Activated CD4-positive, CD25-positive, alpha-beta regulatory T cell treated with anti-CD3 and anti-CD28 coated beads, Interleukin-2, amount 50 U/mL, for 72 hours (primary cell): ENCODE data around the gene ERBIN.
"Not testable (repeated sequence)": the region's sequence is repeated elsewhere in the genome, so short reads cannot be mapped to it uniquely, and the experiment has no call there.

Experiments
- DNase-seq: peaks from one replicate; pipeline ENCODE4 v3.0.0; 2021

ERBIN gene

DNA sequence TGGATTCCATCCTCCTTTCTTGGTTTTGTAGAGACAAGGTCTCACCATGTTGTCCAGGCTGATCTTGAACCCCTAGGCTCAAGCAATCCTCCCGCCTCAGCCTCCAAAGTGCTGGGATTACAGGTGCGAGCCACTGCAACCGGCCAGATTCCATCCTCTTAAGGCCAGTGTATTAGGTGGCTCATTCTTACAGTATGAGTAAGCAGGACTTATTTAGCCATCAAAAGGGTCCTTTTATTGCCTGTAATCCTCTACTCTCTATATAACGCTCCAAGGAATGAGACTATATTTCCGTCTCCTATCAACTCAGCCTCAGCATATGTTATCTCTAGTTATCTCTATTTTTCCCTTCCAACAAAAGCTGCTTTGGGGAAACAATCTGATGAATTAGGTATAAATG is 3.0 kb upstream of the ERBIN start:
- DNase-seq: no peak

DNA sequence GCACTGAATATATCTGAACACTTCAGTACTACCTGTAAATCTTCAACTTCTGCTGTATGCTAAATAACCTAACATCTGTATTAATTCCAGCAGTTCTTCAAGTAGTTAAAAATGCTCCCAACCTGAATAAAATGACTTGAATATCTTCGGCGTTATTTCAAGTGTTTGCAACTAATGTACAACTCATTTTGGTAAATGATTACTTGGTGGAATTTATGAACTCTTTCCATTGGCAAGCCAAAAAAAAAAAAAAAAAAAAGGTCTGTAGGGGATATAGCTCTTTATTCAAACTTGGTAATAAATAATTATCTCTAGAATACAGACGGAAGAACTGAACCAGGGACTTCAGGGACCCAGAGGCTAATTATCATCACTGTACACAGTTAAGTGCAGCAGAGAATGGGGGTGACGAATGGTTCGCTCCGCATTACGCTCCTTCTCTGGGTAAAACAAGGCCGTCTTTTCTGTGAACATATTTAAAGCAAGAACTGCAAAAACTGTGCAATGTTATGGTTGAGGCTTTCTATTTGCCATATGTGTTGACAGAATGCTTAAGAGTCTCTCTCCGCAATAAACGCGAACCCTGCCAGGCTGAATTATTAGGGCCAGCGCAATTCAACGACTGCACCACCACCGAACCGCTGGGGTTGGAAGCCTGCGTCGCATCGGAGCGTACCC is 1.9 kb upstream of the ERBIN start:
- no peak for DNase-seq

DNA sequence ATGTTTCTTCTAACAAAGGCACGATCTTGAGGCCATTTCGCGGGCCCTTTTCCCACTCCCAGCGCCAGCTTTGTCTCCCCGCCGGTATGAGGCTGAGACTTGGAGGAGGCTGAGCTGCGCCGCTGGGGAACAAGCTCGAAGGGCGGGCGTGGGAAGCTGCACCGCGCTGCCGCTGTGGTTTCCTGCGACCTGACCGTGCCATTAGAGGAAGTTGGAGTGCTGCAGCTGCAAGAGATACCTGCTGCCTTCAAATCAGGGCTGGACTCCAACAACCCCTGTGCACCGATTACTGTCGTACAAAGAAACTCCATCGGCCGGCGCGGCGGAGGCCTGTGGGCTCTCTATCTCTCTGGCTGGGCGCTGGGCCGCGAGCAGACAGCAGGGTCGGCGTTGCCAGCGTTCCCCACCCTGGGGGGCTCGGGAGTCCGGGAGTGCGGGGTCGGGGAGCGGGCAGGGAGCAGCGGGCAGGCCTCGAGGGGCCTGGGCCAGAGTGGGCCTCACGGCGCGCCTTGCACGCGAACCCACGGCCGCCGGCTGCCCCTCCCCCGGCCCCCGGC is 1.3 kb upstream of the ERBIN start:
- peak; percentile 67 for DNase-seq

DNA sequence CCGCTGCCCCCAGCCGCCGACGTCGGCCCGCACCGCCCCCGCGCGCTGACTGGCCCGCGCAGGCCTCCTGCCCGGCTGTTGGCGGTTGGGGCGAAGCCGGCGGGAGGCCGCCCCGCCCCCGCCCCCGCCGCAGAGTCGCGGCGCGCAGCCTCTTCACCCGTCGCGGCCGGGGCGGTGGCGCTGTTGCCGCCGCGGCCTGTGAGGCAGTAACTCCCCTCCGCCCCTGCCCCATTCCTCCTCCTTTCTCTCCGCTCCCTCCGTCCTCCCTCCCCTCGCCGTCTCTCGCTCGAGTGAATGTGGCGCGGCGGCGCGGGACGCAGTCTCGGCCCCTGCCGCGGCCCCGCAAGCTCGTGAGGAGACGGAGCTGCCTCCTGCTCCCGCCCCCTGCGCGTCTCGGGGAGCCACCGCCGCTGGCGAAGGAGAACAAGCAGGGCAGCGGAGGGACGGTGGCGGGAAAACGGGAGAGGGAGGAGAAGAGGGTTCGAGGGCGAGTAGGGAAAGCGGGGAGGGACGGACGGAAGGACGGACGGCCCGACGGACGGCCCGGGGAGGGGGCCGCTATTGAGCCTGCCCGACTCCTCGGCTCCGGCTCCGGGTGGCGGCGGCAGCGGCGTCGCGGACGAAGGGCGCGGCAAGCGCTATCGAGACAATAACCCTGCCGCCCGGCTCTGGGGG is 637 bp upstream of the ERBIN start:
- DNase-seq: peak; percentile 79

DNA sequence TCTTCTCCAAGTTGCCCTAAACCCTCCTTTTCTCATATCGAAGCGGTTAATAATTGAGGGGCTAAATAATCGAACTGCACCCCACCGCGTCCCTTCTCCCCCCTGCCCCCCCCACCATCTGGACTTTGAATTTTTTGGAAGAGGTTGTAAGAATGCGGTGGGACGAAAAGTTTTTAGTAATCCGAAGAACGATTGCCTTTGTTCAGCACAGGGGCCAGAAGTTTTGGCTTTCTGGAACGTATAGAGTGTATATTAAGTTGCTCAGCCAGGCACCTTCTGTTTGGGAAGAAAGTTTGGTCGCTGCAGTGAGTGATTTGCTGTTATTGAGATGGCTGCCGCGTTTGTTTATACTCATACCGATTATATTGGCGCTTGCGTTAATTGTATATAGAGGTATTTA is 518 bp downstream of the ERBIN start:
- DNase-seq: no peak

DNA sequence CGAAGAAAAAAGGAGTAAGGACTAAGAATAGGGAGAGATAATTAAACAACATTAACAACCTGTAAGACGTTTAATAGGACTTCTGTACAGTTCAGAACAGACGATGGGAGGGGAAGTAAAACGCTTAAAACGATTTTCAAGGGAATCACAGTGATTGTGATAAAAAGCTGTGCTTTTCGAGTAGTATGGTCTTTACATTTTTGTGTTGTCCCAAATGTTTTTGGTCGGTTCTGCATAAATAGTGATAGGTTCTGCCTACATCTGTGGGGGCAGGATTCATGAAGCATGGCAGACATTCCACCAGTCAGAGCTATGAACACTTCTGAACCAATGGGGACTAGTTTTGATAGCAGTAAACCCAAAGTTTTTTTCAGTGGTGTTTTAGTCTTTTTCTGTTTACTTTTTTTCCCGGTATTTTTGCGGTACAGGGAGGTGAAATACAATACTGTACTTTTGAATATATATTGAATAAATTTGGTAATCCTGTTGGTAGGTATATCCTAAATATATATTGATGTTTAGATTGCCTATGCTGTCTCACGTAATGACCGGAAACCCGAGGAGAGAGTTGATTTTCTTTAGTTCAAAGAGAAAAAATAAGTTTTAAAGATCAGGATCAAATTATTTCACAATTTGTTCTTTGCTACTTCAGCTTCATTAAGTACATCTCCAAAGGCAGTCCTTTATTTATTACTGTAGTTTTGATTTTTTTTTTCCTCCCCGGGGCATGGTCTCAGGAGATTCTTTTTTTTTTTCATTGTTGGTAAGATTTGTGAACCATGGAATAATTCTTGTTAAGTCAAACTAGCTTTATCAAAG is 1.3 kb downstream of the ERBIN start:
- no peak for DNase-seq

DNA sequence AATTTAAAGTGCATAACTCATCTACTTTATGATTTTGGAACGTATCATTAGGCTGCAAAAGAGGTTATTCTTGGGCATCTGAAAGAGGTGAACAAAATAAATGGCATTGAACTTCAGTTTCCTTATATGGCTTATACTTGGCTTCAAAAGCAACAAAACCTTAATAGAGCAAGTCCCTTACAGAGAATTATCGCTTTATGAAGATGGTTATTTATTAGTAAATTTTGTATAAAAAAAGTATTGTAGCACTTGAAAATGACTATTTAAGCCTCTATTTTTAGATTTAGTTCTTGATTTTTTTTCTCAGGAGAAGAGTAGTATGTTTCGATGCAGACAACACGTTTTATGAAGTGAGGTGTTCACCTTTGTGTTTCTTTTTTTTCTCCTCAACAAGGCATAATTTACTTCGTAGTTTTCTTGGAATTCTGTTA is 2.0 kb downstream of the ERBIN start:
- no peak for DNase-seq

DNA sequence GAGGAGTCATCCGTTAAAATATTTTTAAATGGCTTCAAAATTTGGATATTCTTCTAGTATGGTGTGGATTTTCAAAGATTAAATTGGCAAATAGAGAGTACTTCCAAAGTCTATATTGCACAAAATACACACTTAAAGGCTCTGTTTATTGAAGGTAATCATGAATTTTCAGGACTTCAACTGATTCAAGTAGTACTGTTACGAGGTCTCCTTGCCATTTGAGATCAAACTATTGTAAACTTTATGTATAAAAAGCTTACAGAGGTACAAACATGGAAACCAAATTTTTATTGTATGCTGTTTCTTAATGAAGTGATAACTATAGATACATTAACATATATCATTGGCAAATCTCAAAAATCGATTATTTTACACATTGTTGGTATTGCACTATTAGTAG is 2.5 kb downstream of the ERBIN start:
- no peak for DNase-seq

DNA sequence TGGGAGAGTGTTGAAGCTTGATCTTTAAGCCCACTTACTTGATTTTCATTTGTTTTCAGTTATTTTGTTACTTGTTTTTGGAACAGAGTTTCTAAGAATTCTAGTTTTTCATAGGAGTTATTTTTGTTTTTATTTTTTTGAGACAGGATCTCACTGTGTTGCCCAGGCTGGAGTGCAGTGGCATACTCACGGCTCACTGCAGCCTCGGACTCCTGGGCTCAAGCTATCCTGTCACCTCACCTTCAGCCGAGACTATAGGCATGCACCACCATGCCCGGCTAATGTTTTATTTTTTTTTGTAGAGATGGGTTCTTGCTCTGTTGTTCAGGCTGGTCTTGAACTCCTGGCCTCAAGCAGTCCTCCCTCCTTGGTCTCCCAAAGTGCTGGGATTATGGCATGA is 6.3 kb downstream of the ERBIN start:
- DNase-seq: no peak

DNA sequence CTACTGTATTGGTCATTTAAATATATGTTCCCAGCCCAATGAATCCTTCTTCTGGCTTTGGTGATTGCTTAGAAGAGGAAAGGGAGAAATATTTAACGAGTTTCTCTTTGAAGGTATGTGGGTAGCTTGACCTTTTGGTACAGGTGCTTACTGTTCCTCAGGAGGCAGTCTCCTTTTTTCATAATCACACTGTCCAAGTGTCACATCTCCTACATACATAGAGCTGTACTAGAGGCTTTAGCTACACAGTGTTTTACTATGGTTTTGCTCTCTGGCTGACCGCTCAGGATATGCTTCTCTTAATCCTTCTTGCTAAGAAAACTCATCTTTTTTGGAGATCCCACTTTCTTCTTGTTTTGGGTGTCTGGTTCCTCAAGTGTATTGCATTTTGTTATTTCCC is 6.9 kb downstream of the ERBIN start:
- DNase-seq: no peak

DNA sequence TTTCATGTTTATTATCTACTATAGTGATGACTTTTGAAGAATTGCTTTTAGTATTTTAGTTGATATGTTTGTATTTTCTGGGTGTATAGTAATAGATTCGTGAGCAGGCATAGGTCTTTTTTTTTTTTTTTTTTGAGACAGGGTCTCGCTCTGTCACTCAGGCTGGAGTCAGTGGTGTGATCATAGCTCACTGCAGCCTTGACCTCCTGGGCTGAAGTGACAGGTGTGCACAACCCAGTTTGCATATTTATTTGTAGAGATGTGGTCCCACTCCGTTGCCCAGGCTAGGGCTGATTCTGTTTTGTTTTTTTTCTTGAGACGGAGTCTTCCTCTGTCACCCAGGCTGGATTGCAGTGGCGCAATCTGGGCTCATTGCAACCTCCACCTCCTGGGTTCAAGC is 11.9 kb downstream of the ERBIN start:
- DNase-seq: no peak

DNA sequence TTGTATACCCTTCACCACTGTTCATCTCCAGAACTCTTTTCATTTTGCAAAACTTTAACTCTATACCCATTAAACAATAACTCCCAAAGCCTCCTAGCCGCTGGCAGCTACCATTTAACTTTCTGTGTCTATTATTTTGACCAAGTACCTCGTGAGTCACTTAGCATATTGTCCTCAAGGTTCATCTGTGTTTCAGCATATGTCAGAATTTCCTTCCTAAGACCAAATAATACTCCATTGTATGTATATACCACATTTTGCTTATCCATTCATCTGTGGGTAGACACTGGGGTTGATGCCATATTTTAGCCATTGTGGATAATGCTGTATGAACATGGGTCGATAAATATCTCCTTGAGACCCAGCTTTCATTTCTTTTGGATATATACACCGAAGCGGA is 17.4 kb downstream of the ERBIN start:
- DNase-seq: no peak

DNA sequence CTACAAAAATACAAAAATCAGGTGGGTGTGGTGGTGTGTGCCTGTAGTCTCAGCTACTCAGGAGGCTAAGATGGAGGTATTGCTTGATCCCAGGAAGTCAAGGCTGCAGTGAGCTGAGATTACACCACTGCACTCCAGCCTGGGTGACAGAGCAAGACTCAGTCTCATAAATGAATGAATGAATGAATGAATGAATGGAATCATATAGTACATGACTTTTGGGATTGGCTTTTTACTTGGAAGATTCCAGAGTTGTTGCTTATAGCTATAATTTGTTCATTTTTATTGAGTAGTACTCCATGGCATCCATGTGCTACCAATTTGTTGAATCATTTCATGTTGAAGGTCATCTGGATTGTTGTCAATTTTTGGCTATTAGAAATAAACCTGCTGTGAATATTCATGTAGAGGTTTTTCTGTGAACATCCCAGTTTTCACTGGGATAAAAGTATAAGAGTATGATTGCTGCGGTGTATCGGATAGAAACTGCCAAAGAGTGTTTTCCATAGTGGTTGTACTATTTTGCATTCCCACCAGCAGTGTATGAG is 19.9 kb downstream of the ERBIN start:
- no peak for DNase-seq

DNA sequence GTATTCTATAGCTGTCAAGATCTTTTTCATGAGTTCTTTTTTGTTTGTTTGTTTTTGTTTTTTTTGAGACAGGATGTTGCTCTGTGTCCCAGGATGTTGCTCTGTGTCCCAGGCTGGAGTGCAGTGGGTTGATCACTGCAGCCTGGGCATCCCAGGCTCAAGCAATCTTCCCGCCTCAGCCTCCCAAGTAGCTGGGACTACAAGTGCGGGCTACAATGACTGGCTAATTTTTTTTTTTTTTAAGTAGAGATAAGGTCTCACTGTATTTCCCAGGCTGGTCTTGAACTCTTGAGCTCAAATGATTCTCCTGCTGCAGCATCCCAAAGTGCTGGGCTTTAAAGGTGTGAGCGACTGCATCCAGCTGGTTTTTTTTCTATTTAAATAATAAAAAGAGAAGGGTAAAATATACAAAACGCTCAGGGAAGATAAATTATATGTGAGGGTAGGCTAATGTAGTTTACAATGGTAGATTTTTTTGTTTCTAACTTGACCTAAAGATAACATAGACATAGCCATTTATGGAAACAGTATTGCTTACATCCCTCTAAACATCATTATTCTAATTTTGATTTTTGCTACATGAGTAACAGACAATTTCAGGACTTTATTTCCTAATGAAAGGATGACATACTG is 21.9 kb downstream of the ERBIN start:
- DNase-seq: no peak

DNA sequence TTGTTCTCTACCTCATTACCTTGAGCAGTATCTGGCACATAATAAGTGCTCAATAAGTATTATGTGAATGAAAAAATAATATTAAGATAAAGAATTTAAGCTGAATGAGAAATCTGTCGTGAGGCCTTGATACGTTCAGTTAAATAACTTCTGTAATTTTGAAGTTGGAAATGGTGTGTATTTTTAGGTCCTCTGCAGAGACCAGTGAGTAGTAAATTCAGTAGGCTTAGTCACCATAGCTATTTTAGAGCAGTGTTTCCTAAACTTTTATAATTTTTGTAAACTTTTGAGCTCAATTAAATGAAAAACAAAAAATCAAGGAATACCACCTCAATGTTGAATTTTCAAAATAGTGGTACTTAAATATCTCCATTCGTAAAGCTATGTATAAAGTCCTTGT is 25.0 kb downstream of the ERBIN start:
- DNase-seq: no peak

DNA sequence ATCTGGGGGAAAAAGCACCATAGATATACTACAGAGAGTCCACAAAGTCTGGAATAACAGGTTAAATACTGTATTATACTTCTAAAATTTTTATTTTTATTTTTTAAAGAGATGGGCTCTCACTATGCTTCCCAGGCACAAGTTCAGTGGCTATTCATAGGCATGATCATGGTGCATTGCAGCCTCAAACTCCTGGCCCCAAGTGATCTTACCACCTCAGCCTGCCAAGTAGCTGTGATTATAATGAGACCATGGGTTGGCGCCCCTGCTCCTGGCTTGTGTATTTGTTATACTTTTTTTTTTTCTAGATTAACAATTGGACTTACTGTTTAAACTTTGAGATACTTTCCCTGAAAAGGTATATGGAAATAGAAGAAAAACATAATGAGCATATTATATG is 25.9 kb downstream of the ERBIN start:
- no peak for DNase-seq

DNA sequence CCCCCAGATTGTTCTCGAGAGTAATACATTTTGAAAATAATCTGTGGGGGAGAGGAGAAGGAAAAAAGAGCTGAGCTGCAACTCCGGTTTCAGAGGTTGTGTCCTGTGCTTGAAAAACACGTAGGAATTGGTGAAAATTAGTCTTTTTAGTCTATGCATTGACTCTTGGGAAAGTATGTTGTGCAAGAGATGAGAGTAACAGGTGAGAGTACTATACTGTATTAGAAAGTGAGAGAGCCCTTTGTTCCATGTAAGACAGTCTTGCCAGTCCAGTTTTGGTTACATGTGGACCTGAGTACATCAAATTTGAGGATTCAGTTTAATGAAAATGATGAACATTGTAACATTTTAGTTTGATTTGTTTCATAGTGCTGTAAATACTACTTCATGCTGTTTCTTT is 27.8 kb downstream of the ERBIN start:
- DNase-seq: no peak

DNA sequence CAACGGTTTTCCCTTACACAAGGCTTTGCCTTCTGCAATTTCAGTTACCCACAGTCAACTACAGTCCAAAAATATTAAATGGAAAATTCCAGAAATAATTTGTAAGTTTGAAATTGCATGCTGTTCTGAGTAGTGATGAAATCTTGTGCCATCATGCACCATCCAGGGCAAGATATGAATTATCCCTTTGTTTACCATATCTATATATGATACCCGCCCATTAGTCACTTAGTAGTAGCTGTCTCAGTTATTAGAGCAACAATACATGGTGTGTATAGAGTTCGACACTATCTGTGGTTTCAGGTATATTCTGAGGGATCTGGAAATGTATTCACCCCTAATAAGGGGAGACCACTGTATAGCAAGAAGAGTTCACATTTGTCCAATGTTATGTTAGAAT is 29.4 kb downstream of the ERBIN start:
- DNase-seq: no peak

DNA sequence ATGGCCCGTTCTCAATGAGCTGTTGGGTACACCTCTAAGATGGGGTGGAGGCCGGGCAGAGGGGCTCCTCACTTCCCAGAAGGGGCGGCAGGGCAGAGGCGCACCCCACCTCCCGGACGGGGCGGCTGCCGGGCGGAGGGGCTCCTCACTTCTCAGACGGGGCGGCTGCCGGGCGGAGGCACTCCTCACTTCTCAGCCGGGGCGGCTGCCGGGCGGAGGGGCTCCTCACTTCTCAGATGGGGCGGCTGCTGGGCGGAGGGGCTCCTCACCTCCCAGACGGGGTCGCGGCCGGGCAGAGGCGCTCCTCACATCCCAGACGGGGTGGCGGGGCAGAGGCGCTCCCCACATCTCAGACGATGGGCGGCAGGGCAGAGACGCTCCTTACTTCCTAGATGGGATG is 31.3 kb downstream of the ERBIN start:
- DNase-seq: not testable (repeated sequence)

DNA sequence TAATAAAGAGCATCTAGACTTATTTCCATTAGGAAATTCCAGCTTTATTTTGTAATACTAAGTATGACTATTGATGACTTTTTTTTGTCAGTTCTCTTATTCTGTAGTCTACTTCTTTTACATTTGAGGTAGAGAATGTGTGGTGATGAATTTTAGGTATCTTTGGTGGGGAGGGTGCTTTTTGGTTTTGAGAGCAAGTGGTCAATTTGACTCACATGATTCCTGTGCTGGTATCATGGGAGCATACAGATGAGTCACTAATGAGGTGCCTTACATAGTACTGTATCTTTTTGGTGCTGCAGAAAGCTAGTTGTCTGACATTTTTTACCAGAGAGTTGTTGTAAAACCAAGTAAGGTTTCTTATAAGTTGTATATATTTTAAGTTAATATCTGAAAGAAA is 35.3 kb downstream of the ERBIN start:
- no peak for DNase-seq

DNA sequence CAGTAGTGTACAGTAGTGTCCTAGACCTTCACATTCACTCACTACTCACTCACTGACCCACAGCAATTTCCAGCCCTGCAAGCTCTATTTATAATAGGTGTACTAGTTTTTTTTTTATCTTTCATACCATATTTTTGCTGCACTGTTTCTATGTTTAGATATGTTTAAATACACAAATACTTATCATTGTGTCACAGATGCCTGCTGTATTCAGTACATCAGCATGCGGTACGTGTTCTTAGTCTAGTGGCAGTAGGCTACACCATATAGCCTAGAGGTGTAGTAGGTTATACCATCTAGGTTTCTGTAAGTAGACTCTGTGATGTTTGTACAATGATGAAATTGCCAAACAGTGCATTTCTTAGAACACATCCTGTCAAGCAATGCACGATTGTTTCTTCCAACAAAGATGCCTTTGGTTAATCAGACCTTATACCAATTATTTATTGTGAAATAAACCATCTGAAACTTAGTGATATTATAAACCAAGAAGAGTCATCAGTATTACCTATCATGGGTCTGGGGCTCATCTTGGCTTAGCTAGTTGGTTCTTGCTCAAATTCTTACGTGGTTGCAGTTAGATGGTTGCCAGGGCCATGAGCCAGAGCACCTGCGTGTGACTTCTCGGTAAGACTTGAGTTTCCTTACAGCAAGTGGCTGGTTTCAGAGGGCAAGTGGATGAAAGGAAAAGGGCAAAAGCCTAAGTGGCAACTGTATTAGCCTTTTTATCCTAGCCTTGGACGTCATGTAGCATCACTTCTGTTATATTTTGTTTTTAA is 41.1 kb downstream of the ERBIN start:
- no peak for DNase-seq
